AG09309 (cell line): ENCODE data around the gene AHCYL1.

ENCODE experiments used
- DNase-seq: peaks from one replicate; pipeline ENCODE4 v3.0.0-alpha.2; 2010; ENCODE audit warnings: low read depth
- H3K4me3 ChIP-seq: 2 replicates; pipeline ENCODE4 v1.5.1; 2011; ENCODE audit warnings: mild to moderate bottlenecking, low read depth, low read length, moderate library complexity; ENCODE audit not compliant: control insufficient read depth
- TF ChIP-seq, protein P1 (sequence below): IDR thresholded peaks from 2 replicates; pipeline ENCODE4 v1.5.1; 2011; ENCODE audit warnings: mild to moderate bottlenecking, low read depth, low read length, inconsistent platforms; ENCODE audit not compliant: insufficient read depth, control insufficient read depth; ENCODE audit errors: missing control alignments

Gene AHCYL1

DNA sequence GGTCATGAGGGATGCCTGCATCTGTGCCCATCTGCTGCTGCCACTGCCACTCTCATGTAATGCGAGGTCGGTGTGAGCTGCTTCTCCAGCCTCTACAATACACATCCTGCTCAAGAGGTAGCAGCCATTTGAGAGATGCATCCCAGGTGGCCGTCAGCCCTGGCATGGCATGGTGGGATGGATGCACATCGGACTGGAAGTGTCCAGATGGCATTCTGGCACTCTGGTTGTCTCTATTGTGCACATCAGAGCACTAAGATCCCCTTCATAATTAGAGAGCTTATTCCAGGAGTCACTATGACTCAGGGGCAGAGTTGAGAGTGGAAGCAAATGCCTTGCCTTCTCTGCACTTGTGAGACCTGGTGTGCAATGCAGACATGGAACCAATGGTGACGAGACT, 53.7 kb downstream of the AHCYL1 start:
- H3K4me3 ChIP-seq: no peak overlapping the region
- DNase-seq: no peak
- TF ChIP-seq, protein P1, sequence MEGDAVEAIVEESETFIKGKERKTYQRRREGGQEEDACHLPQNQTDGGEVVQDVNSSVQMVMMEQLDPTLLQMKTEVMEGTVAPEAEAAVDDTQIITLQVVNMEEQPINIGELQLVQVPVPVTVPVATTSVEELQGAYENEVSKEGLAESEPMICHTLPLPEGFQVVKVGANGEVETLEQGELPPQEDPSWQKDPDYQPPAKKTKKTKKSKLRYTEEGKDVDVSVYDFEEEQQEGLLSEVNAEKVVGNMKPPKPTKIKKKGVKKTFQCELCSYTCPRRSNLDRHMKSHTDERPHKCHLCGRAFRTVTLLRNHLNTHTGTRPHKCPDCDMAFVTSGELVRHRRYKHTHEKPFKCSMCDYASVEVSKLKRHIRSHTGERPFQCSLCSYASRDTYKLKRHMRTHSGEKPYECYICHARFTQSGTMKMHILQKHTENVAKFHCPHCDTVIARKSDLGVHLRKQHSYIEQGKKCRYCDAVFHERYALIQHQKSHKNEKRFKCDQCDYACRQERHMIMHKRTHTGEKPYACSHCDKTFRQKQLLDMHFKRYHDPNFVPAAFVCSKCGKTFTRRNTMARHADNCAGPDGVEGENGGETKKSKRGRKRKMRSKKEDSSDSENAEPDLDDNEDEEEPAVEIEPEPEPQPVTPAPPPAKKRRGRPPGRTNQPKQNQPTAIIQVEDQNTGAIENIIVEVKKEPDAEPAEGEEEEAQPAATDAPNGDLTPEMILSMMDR: no peak

DNA sequence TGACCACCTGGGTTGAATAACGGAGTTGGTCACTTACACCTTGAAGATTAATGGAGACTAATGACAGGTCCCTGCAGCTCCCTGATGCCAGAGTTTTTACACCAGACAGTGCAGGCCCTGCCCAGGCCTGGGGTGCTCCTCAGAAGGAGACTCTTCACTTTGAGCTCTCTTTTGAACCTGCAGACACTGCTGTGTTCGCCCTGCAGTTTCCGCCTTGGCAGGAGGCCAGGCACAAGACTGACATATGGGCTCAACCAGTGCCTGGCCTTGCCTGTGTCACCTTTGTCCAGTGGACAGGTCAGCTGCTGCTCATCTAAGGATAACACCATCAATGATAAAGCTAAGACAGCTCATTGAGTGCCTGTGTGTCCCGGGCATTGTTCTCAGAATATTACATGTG, 55.1 kb downstream of the AHCYL1 start:
- TF ChIP-seq, protein P1: no peak
- DNase-seq: no peak
- no peak overlapping the region for H3K4me3 ChIP-seq

DNA sequence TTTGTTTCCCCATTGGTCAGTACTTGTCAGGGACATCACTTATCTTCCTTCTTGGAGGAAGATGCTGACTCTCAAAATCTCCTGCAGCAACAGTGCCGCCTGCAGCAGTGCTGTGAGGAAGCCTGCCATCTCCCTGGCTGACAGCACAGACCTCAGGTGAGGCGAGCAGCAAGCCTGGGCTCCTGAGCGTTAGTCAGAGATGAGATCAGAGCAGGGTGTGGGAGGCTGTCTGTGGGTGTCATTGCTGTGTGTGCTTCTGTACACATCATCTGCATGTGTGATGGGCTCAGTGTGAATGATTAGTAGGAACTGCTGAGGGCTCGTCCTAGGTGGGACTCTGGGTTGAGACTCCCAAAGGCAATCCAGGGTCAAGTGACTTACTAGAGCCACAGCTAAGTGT, 56.0 kb downstream of the AHCYL1 start:
- TF ChIP-seq, protein P1: no peak
- no peak overlapping the region for H3K4me3 ChIP-seq
- DNase-seq: no peak

DNA sequence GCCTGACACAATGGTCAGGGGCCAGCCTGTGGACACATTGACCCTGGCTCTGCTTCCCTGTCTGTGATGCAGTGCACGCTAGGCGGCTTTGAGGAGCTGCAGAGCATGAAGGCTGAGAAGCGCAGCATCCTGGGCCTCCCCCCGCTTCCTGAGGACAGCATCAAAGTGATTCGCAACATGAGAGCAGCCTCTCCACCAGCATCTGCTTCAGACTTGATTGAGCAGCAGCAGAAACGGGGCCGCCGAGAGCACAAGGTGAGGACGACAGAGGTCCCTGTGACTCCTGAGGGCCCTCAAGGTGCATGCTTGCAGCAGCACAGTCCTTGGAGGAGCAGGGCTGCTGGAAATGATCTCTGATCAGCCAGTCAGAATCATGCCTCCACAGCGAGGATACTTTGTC, 58.5 kb downstream of the AHCYL1 start:
- no peak overlapping the region for H3K4me3 ChIP-seq
- no peak for DNase-seq
- TF ChIP-seq, protein P1: no peak

DNA sequence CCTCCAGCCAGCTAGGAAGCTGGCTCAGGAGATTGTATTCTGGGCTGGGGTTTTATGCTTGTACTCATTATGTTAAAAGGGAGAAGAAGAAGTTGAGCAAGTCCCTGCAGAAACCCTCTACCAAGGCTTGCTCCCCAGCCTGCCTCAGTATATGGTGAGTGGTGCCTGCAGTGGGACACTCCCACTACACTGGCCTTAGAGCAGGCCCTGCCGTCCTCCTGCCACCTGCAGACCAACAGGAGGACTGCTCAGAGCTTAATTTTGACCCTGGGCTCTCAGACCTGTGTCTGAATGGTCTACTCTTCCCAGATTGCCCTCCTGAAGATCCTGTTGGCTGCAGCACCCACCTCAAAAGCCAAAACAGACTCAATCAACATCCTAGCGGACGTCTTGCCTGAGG, 62.9 kb downstream of the AHCYL1 start:
- no peak overlapping the region for H3K4me3 ChIP-seq
- DNase-seq: no peak
- TF ChIP-seq, protein P1: no peak

DNA sequence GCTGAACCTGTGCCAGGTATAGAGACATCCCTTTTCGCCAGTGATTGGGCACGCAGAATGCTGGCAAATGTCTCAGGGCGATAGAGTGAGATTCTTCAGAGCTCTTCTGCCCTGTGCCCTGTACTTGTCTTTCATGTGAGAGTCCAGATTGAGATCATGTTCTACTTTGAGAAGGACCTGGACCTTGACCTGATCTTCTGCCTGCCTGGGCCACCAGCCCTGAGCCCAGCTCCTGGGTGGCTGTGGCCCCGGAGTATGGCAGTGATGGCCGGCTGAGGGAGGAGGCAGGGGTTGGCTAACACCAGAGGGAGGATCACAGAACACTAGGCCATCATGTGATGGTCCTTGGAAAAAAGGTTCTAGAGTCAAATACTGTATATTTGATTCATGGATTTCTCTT, 63.7 kb downstream of the AHCYL1 start:
- no peak overlapping the region for H3K4me3 ChIP-seq
- no peak for DNase-seq
- TF ChIP-seq, protein P1: no peak

DNA sequence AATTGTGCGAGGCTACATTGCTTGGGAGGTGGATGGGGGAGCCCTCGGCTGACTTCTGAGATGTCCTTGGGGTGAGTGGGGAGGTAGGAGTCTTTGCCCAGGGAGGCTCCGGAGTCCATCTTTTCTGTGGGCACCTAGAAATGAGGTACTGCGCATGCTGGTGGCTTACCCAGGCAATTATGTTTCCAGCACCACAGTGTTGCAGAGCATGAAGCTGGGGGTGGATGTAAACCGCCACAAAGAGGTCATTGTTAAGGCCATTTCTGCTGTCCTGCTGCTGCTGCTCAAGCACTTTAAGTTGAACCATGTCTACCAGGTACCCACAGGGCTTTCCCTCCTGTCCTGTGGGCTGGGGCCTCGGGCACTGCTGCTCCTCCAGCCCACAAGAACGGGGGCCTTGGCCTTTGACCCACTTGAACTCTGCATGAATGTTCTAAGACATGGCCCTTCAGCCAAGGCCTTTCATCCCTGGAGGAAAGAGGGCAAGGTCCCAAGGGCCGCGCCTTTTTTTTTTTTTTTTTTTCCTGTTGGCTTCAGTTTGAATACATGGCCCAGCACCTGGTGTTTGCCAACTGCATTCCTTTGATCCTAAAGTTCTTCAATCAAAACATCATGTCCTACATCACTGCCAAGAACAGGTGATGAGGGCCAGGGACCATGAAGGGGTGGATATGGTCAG, 64.5 kb downstream of the AHCYL1 start:
- no peak overlapping the region for H3K4me3 ChIP-seq
- DNase-seq: no peak
- TF ChIP-seq, protein P1: no peak
